KMS-11 (cell line): ENCODE results near the gene RPTOR.

ENCODE experiments used
- H2AFZ ChIP-seq: fragments of 200-600 bp; sonication (generic); 2 replicates; pipeline ENCODE4 v1.6.1; 2016; ENCODE audit warnings: antibody characterized with exemption, mixed run types, low read depth
- H3K27ac ChIP-seq: fragments of 200-600 bp; sonication (generic); 2 replicates; pipeline ENCODE4 v1.6.1; 2016; ENCODE audit warnings: mild to moderate bottlenecking, mixed run types
- H3K27me3 ChIP-seq: fragments of 200-600 bp; sonication (generic); 2 replicates; pipeline ENCODE4 v1.6.1; 2017; ENCODE audit warnings: mild to moderate bottlenecking, low read depth, mixed run types, moderate library complexity; ENCODE audit not compliant: insufficient read depth
- H3K36me3 ChIP-seq: fragments of 200-600 bp; sonication (generic); 2 replicates; pipeline ENCODE4 v1.6.1; 2017; ENCODE audit warnings: mild to moderate bottlenecking, mixed run types; ENCODE audit not compliant: insufficient read depth
- H3K4me1 ChIP-seq: fragments of 200-600 bp; sonication (generic); 2 replicates; pipeline ENCODE4 v1.6.1; 2016; ENCODE audit warnings: mild to moderate bottlenecking, low read depth, mixed run types; ENCODE audit not compliant: poor library complexity, severe bottlenecking
- H3K4me2 ChIP-seq: fragments of 200-600 bp; sonication (generic); 2 replicates; pipeline ENCODE4 v1.7.0; 2016; ENCODE audit warnings: mild to moderate bottlenecking, mixed run types
- H3K4me3 ChIP-seq: fragments of 200-600 bp; sonication (generic); IDR thresholded peaks from 2 replicates; pipeline ENCODE4 v1.6.1; 2017; ENCODE audit warnings: low read depth, low read length, mixed read lengths; ENCODE audit not compliant: insufficient read depth
- H3K79me2 ChIP-seq: fragments of 200-600 bp; sonication (generic); 2 replicates; pipeline ENCODE4 v1.6.1; 2016; ENCODE audit warnings: low read depth, mixed run types; ENCODE audit not compliant: insufficient read depth
- H3K9ac ChIP-seq: fragments of 200-600 bp; sonication (generic); 2 replicates; pipeline ENCODE4 v1.6.1; 2016; ENCODE audit warnings: mild to moderate bottlenecking, mixed run types
- H4K20me1 ChIP-seq: fragments of 200-600 bp; sonication (generic); 2 replicates; pipeline ENCODE4 v1.6.1; 2016; ENCODE audit warnings: mild to moderate bottlenecking, mixed run types; ENCODE audit not compliant: insufficient read depth
- CTCF ChIP-seq: fragments of 200-600 bp; sonication (generic); conservative IDR thresholded peaks from 2 replicates; pipeline ENCODE4 v1.6.1; 2017; ENCODE audit warnings: low read depth, mild to moderate bottlenecking, antibody characterized with exemption, low read length, moderate library complexity, mixed read lengths

RPTOR gene

GRCh38 chr17:80747469-80747868 lies 202.8 kb downstream of the RPTOR start:
- Histone ChIP-seq H3K4me2 (no peak overlapping the region), H3K36me3 (no peaks in the 10 kb centered on the region), H4K20me1 (no peaks in the 10 kb centered on the region), H3K79me2 (no peaks in the 10 kb centered on the region), H3K9ac (no peak overlapping the region), H3K27ac (no peak overlapping the region), H3K4me1 (no peaks in the 10 kb centered on the region), H2AFZ (no peak overlapping the region), H3K27me3 (no peaks in the 10 kb centered on the region), H3K4me3 (no peak overlapping the region)
- no peak for TF ChIP-seq CTCF

- no peaks in the 10 kb centered on the region for H3K4me1 ChIP-seq
- H3K27ac ChIP-seq, result no peak overlapping the region
- H3K4me3 ChIP-seq, result no peak overlapping the region
- H3K27me3 ChIP-seq, result no peaks in the 10 kb centered on the region
- H3K36me3 ChIP-seq, result no peaks in the 10 kb centered on the region
- H4K20me1 ChIP-seq, result no peaks in the 10 kb centered on the region
- no peaks in the 10 kb centered on the region for H3K79me2 ChIP-seq
- no peak overlapping the region for H2AFZ ChIP-seq
- H3K4me2 ChIP-seq, result no peak overlapping the region
- H3K9ac ChIP-seq, result no peak overlapping the region
- TF ChIP-seq CTCF, result no peak
Measured at GRCh38 chr17:80749611-80750010, 205.0 kb downstream of the RPTOR start.

GRCh38 chr17:80750263-80750662 lies 205.6 kb downstream of the RPTOR start:
- H3K4me3 ChIP-seq, result no peak overlapping the region
- no peaks in the 10 kb centered on the region for H3K36me3 ChIP-seq
- no peak overlapping the region for H2AFZ ChIP-seq
- H3K4me1 ChIP-seq, result no peaks in the 10 kb centered on the region
- no peak overlapping the region for H3K4me2 ChIP-seq
- no peak overlapping the region for H3K9ac ChIP-seq
- TF ChIP-seq CTCF, result no peak
- no peaks in the 10 kb centered on the region for H4K20me1 ChIP-seq
- no peaks in the 10 kb centered on the region for H3K79me2 ChIP-seq
- no peaks in the 10 kb centered on the region for H3K27me3 ChIP-seq
- no peak overlapping the region for H3K27ac ChIP-seq

- no peak overlapping the region for H3K27ac ChIP-seq
Measured at GRCh38 chr17:80751070-80751945, 206.7 kb downstream of the RPTOR start.

More at GRCh38 chr17:80751070-80751945, 206.7 kb downstream of the RPTOR start:
- Histone ChIP-seq H3K9ac (no peak overlapping the region), H4K20me1 (no peaks in the 10 kb centered on the region), H3K4me3 (no peak overlapping the region), H3K4me1 (no peaks in the 10 kb centered on the region), H2AFZ (no peak overlapping the region), H3K36me3 (no peaks in the 10 kb centered on the region), H3K27me3 (no peaks in the 10 kb centered on the region), H3K4me2 (no peak overlapping the region), H3K79me2 (no peaks in the 10 kb centered on the region)
- TF ChIP-seq CTCF, result no peak
